Endothelial cell (in vitro differentiated cells): ENCODE data around the gene ZBTB4. TPM values are rescaled to one million over a fixed set of nuclear protein-coding genes. Genes with fewer than 3 reads are reported as not detected.

Source experiments
- DNase-seq: peaks from one replicate; pipeline ENCODE4 v3.0.0; 2021; ENCODE audit warnings: low spot score
- H3K27ac Mint-ChIP-seq: one replicate; pipeline ENCODE4 v1.8.0; 2021; ENCODE audit warnings: mixed read lengths, inconsistent platforms; ENCODE audit not compliant: unreplicated experiment
- H3K27me3 Mint-ChIP-seq: one replicate; pipeline ENCODE4 v1.8.0; 2021; ENCODE audit warnings: mild to moderate bottlenecking, moderate library complexity, mixed read lengths, inconsistent platforms; ENCODE audit not compliant: unreplicated experiment
- H3K36me3 Mint-ChIP-seq: one replicate; pipeline ENCODE4 v1.8.0; 2021; ENCODE audit warnings: mild to moderate bottlenecking, low read depth, mixed read lengths, inconsistent platforms; ENCODE audit not compliant: unreplicated experiment
- H3K4me1 Mint-ChIP-seq: one replicate; pipeline ENCODE4 v1.8.0; 2021; ENCODE audit warnings: mild to moderate bottlenecking, mixed read lengths, inconsistent platforms; ENCODE audit not compliant: unreplicated experiment
- H3K4me3 Mint-ChIP-seq: one replicate; pipeline ENCODE4 v1.8.0; 2021; ENCODE audit warnings: mild to moderate bottlenecking, mixed read lengths, inconsistent platforms; ENCODE audit not compliant: unreplicated experiment
- H3K9me3 Mint-ChIP-seq: one replicate; pipeline ENCODE4 v1.8.0; 2021; ENCODE audit warnings: mixed read lengths, inconsistent platforms; ENCODE audit not compliant: unreplicated experiment
- total RNA-seq: library from RNA; stranded (reverse); fragmentation: NEBNext Ultra II Directional; extraction: Animal tissue kit (Norgen Biotek cat#: 25700); gene quantifications from one replicate; pipeline ENCODE4 v1.2.1, GENCODE V29; 2021; ENCODE audit not compliant: unreplicated experiment
- TF ChIP-seq, protein P1 (sequence below): fragments of 200-600 bp; sonication (generic); IDR thresholded peaks from one replicate; pipeline ENCODE4 v1.5.0; 2021; ENCODE audit warnings: antibody characterized with exemption; ENCODE audit not compliant: unreplicated experiment

Gene ZBTB4
- total RNA-seq, 1 donor from 2014 or later: 21.5 TPM

- Mint-ChIP-seq H3K36me3 (peaks cover 48% of the 10 kb centered on the region), H3K27ac (no peak overlapping the region), H3K4me3 (peak overlapping the region; percentile 31), H3K9me3 (no peaks in the 10 kb centered on the region), H3K27me3 (peaks cover 9% of the 10 kb centered on the region), H3K4me1 (no peaks in the 10 kb centered on the region)
- TF ChIP-seq, protein P1, sequence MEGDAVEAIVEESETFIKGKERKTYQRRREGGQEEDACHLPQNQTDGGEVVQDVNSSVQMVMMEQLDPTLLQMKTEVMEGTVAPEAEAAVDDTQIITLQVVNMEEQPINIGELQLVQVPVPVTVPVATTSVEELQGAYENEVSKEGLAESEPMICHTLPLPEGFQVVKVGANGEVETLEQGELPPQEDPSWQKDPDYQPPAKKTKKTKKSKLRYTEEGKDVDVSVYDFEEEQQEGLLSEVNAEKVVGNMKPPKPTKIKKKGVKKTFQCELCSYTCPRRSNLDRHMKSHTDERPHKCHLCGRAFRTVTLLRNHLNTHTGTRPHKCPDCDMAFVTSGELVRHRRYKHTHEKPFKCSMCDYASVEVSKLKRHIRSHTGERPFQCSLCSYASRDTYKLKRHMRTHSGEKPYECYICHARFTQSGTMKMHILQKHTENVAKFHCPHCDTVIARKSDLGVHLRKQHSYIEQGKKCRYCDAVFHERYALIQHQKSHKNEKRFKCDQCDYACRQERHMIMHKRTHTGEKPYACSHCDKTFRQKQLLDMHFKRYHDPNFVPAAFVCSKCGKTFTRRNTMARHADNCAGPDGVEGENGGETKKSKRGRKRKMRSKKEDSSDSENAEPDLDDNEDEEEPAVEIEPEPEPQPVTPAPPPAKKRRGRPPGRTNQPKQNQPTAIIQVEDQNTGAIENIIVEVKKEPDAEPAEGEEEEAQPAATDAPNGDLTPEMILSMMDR: no peak
- no peak for DNase-seq
Observed at GRCh38 chr17:7508846-7509245, 29.4 kb upstream of the ZBTB4 start.

GRCh38 chr17:7508145-7508544 lies 28.7 kb upstream of the ZBTB4 start:
- H3K4me1 Mint-ChIP-seq: no peaks in the 10 kb centered on the region
- no peak overlapping the region for H3K4me3 Mint-ChIP-seq
- DNase-seq: no peak
- H3K36me3 Mint-ChIP-seq: peaks cover 50% of the 10 kb centered on the region
- peaks cover 8% of the 10 kb centered on the region for H3K27me3 Mint-ChIP-seq
- no peak overlapping the region for H3K27ac Mint-ChIP-seq
- TF ChIP-seq, protein P1: no peak
- H3K9me3 Mint-ChIP-seq: no peaks in the 10 kb centered on the region

DNA sequence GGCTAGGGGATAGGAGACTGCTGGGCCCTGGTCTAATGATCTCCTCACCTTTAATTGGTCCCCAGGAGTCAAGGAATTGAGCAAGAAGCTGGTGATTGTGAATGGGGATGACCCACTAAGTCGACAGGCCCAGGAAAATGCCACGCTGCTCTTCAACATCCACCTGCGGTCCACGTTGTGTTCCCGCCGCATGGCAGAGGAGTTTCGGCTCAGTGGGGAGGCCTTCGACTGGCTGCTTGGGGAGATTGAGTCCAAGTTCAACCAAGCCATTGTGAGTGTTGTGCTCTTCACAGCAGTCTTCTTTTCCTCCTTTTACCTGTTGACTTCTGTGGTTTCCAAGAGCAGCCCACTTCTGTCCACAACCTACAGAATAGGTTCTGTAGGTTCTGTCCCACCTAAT lies 24.1 kb upstream of the ZBTB4 start:
- no peak for DNase-seq
- Mint-ChIP-seq H3K4me1 (no peaks in the 10 kb centered on the region), H3K9me3 (no peaks in the 10 kb centered on the region), H3K4me3 (peak overlapping the region; percentile 71), H3K27me3 (peaks cover 4% of the 10 kb centered on the region), H3K27ac (peak overlapping the region; percentile 30), H3K36me3 (peaks cover 50% of the 10 kb centered on the region)
- TF ChIP-seq, protein P1: no peak

DNA sequence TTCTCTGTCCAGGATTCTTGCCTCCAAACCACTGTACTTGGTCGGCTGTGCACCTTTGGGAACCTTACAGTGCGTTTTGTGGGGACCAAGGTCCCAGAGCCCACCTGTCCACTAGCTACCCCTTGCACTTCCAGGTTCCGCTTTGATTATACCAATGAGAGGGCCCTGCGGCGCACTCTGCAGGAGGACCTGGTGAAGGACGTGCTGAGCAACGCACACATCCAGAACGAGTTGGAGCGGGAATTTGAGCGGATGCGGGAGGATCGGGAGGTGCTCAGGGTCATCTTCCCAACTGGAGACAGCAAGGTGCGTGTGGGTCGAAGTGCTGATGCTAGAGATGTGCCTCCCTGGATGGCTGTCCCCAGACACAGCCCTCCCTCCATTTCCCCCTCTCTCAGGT lies 23.6 kb upstream of the ZBTB4 start:
- no peaks in the 10 kb centered on the region for H3K4me1 Mint-ChIP-seq
- TF ChIP-seq, protein P1: no peak
- H3K9me3 Mint-ChIP-seq: no peaks in the 10 kb centered on the region
- no peak for DNase-seq
- H3K27ac Mint-ChIP-seq: no peak overlapping the region
- peaks cover 51% of the 10 kb centered on the region for H3K36me3 Mint-ChIP-seq
- peaks cover 4% of the 10 kb centered on the region for H3K27me3 Mint-ChIP-seq
- H3K4me3 Mint-ChIP-seq: no peak overlapping the region

GRCh38 chr17:7502171-7502847 lies 22.9 kb upstream of the ZBTB4 start:
- Mint-ChIP-seq H3K27ac (no peak overlapping the region), H3K27me3 (peaks cover 4% of the 10 kb centered on the region), H3K4me3 (no peak overlapping the region), H3K9me3 (no peaks in the 10 kb centered on the region), H3K36me3 (peaks cover 51% of the 10 kb centered on the region), H3K4me1 (no peaks in the 10 kb centered on the region)
- DNase-seq: no peak
- TF ChIP-seq, protein P1: no peak
